Endothelial cell of umbilical vein (primary cell): Measurements from ENCODE around the gene RNF121. TPM values are rescaled to one million over a fixed set of nuclear protein-coding genes. Genes with fewer than 3 reads are reported as not detected.

ENCODE experiments used
- BruUV-seq: library from RNA; stranded (reverse); fragments of 400-500 nt; replicated peaks from 2 replicates; lab custom pipeline; 2021; lab: Mats Ljungman, UMichigan
- CTCF ChIA-PET: fragments of 300-600, 350-600 bp; sonication (Branson Sonifier 250); formaldehyde crosslinking; loops from one replicate; lab custom pipeline; 2021; ENCODE audit warnings: antibody characterized with exemption, inconsistent platforms; lab: Charles Lee
- POLR2A ChIA-PET: fragments of 300-600, 350-600 bp; sonication (Branson Sonifier 250); formaldehyde crosslinking; loops from one replicate; lab custom pipeline; 2021; ENCODE audit warnings: antibody characterized with exemption, inconsistent platforms; lab: Charles Lee
- DNase-seq: peaks from one replicate; pipeline ENCODE4 v3.0.0-alpha.2; 2011; ENCODE audit warnings: low read depth, low spot score
- FAIRE-seq: peaks from 2 replicates; lab custom pipeline; 2011; peaks lifted over from hg19 to GRCh38; lab: Jason Lieb, UNC
- H2AFZ ChIP-seq: 2 replicates; pipeline ENCODE4 v1.6.0; 2012; ENCODE audit warnings: low read depth, low read length, control low read depth, inconsistent platforms
- H3K27ac ChIP-seq: 2 replicates; pipeline ENCODE4 v1.5.1; 2011; ENCODE audit warnings: low read depth, mild to moderate bottlenecking, control low read depth, low read length, moderate library complexity; ENCODE audit not compliant: insufficient read depth
- H3K27me3 ChIP-seq, 2 experiments: 2 replicates each; pipeline versions ENCODE4 v1.6.0 to v1.6.1; 2011; ENCODE audit warnings: low read length in 2 of 2, mixed read lengths in 1 of 2; ENCODE audit not compliant: control insufficient read depth in 2 of 2, insufficient read depth in 2 of 2
- H3K36me3 ChIP-seq, 2 experiments: 2 replicates in 1 of 2; 3 replicates in 1 of 2; pipeline ENCODE4 v1.5.1; 2011; ENCODE audit warnings: low read length in 2 of 2, mild to moderate bottlenecking in 1 of 2, moderate library complexity in 1 of 2; ENCODE audit not compliant: control insufficient read depth in 2 of 2, insufficient read depth in 2 of 2; ENCODE audit errors: extremely low read depth in 1 of 2
- H3K4me1 ChIP-seq: 3 replicates; pipeline ENCODE4 v1.5.1; 2011; ENCODE audit warnings: mild to moderate bottlenecking, low read length; ENCODE audit not compliant: control insufficient read depth, insufficient read depth; ENCODE audit errors: extremely low read depth
- H3K4me2 ChIP-seq: 2 replicates; pipeline ENCODE4 v1.6.1; 2011; ENCODE audit warnings: low read length, control low read depth, mixed read lengths; ENCODE audit not compliant: insufficient read depth
- H3K4me3 ChIP-seq, 3 experiments: fragments of 200-600 bp in 1 of 3; sonication (generic), shearing (Covaris generic) in 1 of 3; replicated peaks in 1 of 3; 2 replicates each; pipeline ENCODE4 v1.5.1; 2011 to 2016; ENCODE audit warnings: control low read depth in 3 of 3, low read length in 3 of 3, mild to moderate bottlenecking in 2 of 3, inconsistent platforms in 1 of 3, low read depth in 1 of 3, moderate library complexity in 1 of 3; ENCODE audit not compliant: insufficient read depth in 1 of 3
- H3K79me2 ChIP-seq: 2 replicates; pipeline ENCODE4 v1.6.0; 2012; ENCODE audit warnings: low read length, inconsistent platforms; ENCODE audit not compliant: control insufficient read depth, insufficient read depth
- H3K9ac ChIP-seq: replicated peaks from 2 replicates; pipeline ENCODE3; 2011; ENCODE audit warnings: low read length, control low read depth; ENCODE audit not compliant: insufficient read depth; ENCODE audit errors: extremely low read depth
- H3K9me1 ChIP-seq: replicated peaks from 3 replicates; pipeline ENCODE4 v1.6.0; 2011; ENCODE audit warnings: mild to moderate bottlenecking, low read length; ENCODE audit not compliant: control insufficient read depth, insufficient read depth; ENCODE audit errors: extremely low read depth
- H3K9me3 ChIP-seq: replicated peaks from 2 replicates; pipeline ENCODE4 v1.5.1; 2012; ENCODE audit warnings: low read length, inconsistent platforms; ENCODE audit not compliant: control insufficient read depth, insufficient read depth
- H4K20me1 ChIP-seq: replicated peaks from 2 replicates; pipeline ENCODE3; 2011; ENCODE audit warnings: mild to moderate bottlenecking, low read length; ENCODE audit not compliant: control insufficient read depth, insufficient read depth; ENCODE audit errors: extremely low read depth
- CTCF ChIP-seq, 2 donors: IDR thresholded peaks; 1 replicate in 1 of 2; 2 replicates in 1 of 2; pipeline ENCODE4 v1.5.1; 2011; ENCODE audit warnings: low read length in 2 of 2, mild to moderate bottlenecking in 2 of 2, moderate library complexity in 2 of 2, control low read depth in 1 of 2, inconsistent platforms in 1 of 2, low read depth in 1 of 2; ENCODE audit not compliant: insufficient read depth in 1 of 2; ENCODE audit errors: extremely low read depth in 1 of 2
- EZH2 ChIP-seq: IDR thresholded peaks from 2 replicates; pipeline ENCODE4 v1.6.1; 2012; ENCODE audit warnings: borderline replicate concordance, low read depth, mild to moderate bottlenecking, moderate library complexity, low read length, inconsistent platforms; ENCODE audit not compliant: severe bottlenecking
- FOS ChIP-seq: IDR thresholded peaks from 2 replicates; pipeline ENCODE4 v1.6.1; 2011; ENCODE audit warnings: mild to moderate bottlenecking, low read length, moderate library complexity, borderline replicate concordance; ENCODE audit not compliant: insufficient read depth
- GATA2 ChIP-seq: IDR thresholded peaks from 2 replicates; pipeline ENCODE4 v1.7.0; 2011; ENCODE audit warnings: low read depth, mild to moderate bottlenecking, moderate library complexity, mixed read lengths, low read length; ENCODE audit not compliant: insufficient read length, insufficient read depth
- JUN ChIP-seq: IDR thresholded peaks from 2 replicates; pipeline ENCODE4 v1.6.1; 2011; ENCODE audit warnings: borderline replicate concordance, low read depth; ENCODE audit not compliant: insufficient read length, insufficient read depth
- MAX ChIP-seq: IDR thresholded peaks from 2 replicates; pipeline ENCODE4 v1.6.1; 2011; ENCODE audit not compliant: insufficient read depth, insufficient read length
- MYC ChIP-seq: IDR thresholded peaks from one replicate; pipeline ENCODE4 v1.6.1; 2011; ENCODE audit warnings: mild to moderate bottlenecking, low read depth, low read length
- POLR2A ChIP-seq: IDR thresholded peaks from 2 replicates; pipeline ENCODE4 v1.6.1; 2012; ENCODE audit warnings: low read depth, mild to moderate bottlenecking, control low read depth, low read length
- POLR2AphosphoS5 ChIP-seq: IDR thresholded peaks from 2 replicates; pipeline ENCODE4 v1.6.1; 2012; ENCODE audit warnings: low read depth, mild to moderate bottlenecking, control low read depth, low read length, moderate library complexity; ENCODE audit not compliant: insufficient read depth
- dilution Hi-C: fragments of 300-500 bp; cut with MboI; formaldehyde crosslinking; loops from one replicate; pipeline ENCODE4 v1.15.0; 2019; ENCODE audit warnings: low sequenced_read_pairs; ENCODE audit not compliant: extremely low pct_ligation_motif_present
- intact Hi-C: fragments of 100-400 bp; cut with micrococcal nuclease; formaldehyde crosslinking; loops from one replicate; pipeline ENCODE4 v1.10.0; 2022
- polyA plus RNA-seq, 4 experiments: library from polyadenylated mRNA; depleted of rRNA in 3 of 4; stranded (reverse) in 3 of 4; unstranded in 1 of 4; fragments of >200 nt; gene quantifications; 2 replicates each; pipeline versions ENCODE4 v1.2.1 to v1.2.3, GENCODE V29; 2011 to 2012; ENCODE audit warnings: missing spikeins in 1 of 4
- total RNA-seq: library from RNA; stranded (reverse); gene quantifications from 2 replicates; pipeline ENCODE4 v1.2.3, GENCODE V29; 2021

Gene RNF121
- total and polyA plus RNA-seq, 2 donors (not counting 3 experiments of a cell fraction or from before 2014, with no cell fraction given), result 61.4 to 99.9 TPM

- intact Hi-C loops, result no loop called here
- H3K4me2 ChIP-seq, result no peak overlapping the region
- CTCF ChIA-PET, result interaction anchor here (1.5 to 2.4 kb wide), 2 partner anchors 10 to 25 kb away, joined by 3 to 16 read pairs; no protein-coding TSS in a partner anchor
- no peak for TF ChIP-seq CTCF (IDR thresholded peaks at IDR 0.05; ENCODE audit: extremely low read depth in 1 of 2, insufficient read depth in 1 of 2, low read depth in 1 of 2, low read length in 2 of 2)
- no peak overlapping the region for H3K4me3 ChIP-seq
- peaks cover 31% of the 10 kb centered on the region for H3K79me2 ChIP-seq
- dilution Hi-C loops, result no loop called here
- POLR2A ChIA-PET, result no interaction called here
- no peaks in the 10 kb centered on the region for H3K9me1 ChIP-seq
- H4K20me1 ChIP-seq, result no peaks in the 10 kb centered on the region
- H3K36me3 ChIP-seq, result peaks cover 5 to 14% of the 10 kb centered on the region in 2 experiments
- DNase-seq (no peak), FAIRE-seq (no peak)
- no peaks in the 10 kb centered on the region for H3K4me1 ChIP-seq
- no peak overlapping the region for H3K27ac ChIP-seq
- no peaks in the 10 kb centered on the region for H3K9me3 ChIP-seq
- no peak overlapping the region for H2AFZ ChIP-seq
- no peaks in the 10 kb centered on the region for H3K27me3 ChIP-seq
- no peak overlapping the region for H3K9ac ChIP-seq
- no TSS peak for BruUV-seq
Measured at GRCh38 chr11:71988050-71988449, 59.2 kb downstream of the RNF121 start.

GRCh38 chr11:71990701-71991100 lies 61.9 kb downstream of the RNF121 start:
- Histone ChIP-seq H3K36me3 (peaks cover 5 to 8% of the 10 kb centered on the region in 2 experiments), H3K4me2 (no peak overlapping the region), H3K79me2 (peaks cover 26% of the 10 kb centered on the region), H3K4me1 (no peaks in the 10 kb centered on the region), H3K9me3 (no peaks in the 10 kb centered on the region), H3K4me3 (no peak overlapping the region), H3K9me1 (no peaks in the 10 kb centered on the region), H4K20me1 (no peaks in the 10 kb centered on the region), H3K27ac (no peak overlapping the region), H2AFZ (no peak overlapping the region), H3K9ac (no peak overlapping the region), H3K27me3 (no peaks in the 10 kb centered on the region)
- no peak for DNase-seq
- no peak for FAIRE-seq
- CTCF ChIA-PET, result no interaction called here
- TF ChIP-seq POLR2A, result no peak
- no peak for TF ChIP-seq POLR2AphosphoS5
- no peak for TF ChIP-seq EZH2
- TF ChIP-seq CTCF (IDR thresholded peaks at IDR 0.05; ENCODE audit: extremely low read depth in 1 of 2, insufficient read depth in 1 of 2, low read depth in 1 of 2, low read length in 2 of 2), result no peak
- no peak for TF ChIP-seq MAX
- TF ChIP-seq JUN, result no peak
- TF ChIP-seq MYC, result no peak
- no peak for TF ChIP-seq FOS
- TF ChIP-seq GATA2, result no peak
- POLR2A ChIA-PET, result no interaction called here
- dilution Hi-C loops (no loop called here), intact Hi-C loops (no loop called here)
- no TSS peak for BruUV-seq
